T-helper 9 cell (primary cell): ENCODE measurements around the gene MIDN.
"Not testable (repeated sequence)": the region's sequence is repeated elsewhere in the genome, so short reads cannot be mapped to it uniquely, and the experiment has no call there.

Experiments used
- DNase-seq: peaks from one replicate; pipeline ENCODE4 v3.0.0-alpha.2; 2020

The MIDN gene

DNA sequence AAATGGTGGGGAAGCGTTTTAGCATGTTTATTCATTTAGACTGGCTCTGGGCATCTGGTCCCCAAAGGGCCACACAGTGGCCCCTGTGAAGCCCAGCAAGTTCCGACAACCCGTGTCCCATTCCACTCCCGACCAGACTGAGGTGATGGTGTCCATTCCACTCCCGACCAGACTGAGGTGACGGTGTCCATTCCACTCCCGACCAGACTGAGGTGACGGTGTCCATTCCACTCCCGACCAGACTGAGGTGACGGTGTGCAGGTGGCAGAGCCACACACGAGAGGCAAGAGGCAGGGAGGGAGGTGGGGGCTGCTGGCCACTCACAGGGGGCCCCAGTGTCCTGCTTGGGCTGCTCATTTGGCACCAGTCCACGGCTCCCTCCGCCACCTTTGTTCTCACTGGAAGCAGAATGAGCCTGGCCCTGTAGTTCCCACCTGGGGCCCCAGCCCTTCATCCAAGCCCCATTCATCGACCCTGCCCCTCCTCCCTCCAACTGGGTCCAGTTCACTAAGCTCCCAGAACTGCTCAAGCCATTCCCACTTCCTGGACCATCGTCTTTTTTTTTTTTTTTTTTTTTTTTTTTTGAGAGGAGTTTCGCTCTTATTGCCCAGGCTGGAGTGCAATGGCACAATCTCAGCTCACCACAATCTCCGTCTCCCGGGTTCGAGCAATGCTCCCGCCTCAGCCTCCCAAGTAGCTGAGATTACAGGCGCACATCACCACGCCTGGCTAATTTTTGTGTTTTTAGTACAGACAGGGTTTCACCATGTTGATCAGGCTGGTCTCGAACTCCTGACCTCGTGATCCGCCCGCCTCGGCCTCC is 1.9 kb upstream of the MIDN start:
- not testable (repeated sequence) for DNase-seq

DNA sequence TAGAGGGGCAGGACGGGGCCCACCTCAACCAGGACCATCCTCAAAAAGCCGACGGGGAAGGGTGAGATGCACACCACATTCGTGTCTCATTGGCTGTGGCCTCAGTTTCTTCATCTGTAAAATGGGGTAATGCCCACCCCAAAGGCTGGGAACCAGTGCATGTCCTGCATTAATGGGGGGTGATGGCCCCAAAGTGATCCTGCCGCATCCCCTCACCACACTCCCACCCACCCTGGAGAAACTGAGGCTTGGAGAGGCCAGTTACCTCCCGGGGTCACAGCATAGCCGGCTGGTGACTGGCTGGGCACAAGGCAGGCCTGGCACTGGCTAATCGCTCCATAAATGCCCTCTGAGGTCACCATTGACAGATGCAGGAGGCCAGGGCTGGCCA is 640 bp upstream of the MIDN start:
- DNase-seq, result no peak

DNA sequence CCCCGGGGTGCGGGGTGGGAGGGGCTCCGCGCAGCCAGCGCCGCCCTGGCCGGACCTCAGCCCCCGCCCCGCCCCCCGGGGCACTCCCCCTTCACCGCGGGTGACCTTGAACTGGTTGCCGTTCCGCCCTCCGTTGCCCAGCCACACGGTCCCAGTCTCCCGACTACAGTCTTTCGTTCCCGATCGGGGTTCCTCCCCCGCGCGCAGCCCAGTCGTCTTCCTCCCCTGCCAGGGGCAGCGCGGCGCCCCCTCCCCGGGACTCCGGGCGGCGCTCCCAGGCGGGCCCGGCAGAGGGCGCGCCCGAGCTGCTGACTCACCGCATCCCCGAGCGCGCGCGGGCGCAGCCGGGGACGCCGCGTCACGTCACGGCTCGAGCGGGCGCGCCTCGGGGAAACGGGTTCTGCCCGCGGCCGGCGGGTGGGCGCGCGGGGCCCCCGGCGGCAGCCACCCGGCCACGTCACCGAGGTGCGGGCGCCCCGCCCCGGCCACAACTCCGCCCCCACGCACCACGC is 459 bp downstream of the MIDN start:
- peak; percentile 83 for DNase-seq

DNA sequence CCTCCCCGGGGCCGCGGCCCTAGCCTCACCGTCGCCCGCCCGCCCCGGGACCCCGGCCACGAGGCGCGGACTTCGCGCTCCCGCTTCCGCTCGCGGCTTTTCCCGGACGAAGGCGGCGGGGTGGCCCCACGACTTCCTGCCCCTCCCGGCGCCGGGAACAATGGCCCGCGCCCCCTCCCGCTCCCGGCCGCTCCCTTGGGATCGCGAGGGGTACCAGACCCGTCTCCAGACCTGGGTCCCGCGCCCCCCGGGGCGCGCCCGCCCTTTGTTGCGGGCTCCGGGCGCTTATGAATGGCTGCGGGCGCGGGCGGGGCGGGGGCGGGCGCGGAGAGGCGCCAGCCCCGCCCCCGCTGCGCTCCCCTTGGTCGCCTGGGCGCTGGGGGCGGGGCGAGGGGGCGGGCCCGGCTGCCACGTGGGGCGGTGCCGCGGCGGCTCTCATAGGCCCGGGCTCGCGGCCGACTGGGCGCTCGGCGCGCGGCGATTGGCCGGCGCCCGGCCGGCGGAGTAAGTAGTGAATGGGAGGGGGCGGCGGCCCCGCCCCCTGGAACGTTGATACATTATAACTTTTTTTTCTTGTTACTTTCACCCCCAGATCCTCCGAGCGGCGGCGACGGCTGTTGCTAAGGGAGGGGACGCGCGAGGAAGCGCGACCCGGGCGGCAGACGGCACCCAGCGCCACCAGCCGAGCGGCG is 1.1 kb downstream of the MIDN start:
- DNase-seq, result peak; percentile 87

DNA sequence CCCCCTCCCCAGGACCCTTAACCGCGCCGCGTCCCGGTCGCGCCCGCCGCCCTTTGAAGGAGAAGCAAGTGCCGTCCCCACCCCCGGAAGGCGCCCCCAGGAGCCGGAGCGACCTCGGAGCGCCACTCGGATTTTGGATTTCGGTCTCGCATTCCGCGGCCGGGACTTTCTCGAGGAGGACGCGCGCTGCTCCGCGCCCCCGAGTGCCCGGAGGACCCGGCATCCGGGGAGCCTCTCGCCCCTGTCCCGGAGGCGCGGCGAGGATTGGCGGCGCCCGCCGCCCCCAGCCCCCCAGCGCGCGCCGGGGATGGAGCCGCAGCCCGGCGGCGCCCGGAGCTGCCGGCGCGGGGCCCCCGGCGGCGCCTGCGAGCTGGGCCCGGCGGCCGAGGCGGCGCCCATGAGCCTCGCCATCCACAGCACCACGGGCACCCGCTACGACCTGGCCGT is 1.6 kb downstream of the MIDN start:
- no peak for DNase-seq

DNA sequence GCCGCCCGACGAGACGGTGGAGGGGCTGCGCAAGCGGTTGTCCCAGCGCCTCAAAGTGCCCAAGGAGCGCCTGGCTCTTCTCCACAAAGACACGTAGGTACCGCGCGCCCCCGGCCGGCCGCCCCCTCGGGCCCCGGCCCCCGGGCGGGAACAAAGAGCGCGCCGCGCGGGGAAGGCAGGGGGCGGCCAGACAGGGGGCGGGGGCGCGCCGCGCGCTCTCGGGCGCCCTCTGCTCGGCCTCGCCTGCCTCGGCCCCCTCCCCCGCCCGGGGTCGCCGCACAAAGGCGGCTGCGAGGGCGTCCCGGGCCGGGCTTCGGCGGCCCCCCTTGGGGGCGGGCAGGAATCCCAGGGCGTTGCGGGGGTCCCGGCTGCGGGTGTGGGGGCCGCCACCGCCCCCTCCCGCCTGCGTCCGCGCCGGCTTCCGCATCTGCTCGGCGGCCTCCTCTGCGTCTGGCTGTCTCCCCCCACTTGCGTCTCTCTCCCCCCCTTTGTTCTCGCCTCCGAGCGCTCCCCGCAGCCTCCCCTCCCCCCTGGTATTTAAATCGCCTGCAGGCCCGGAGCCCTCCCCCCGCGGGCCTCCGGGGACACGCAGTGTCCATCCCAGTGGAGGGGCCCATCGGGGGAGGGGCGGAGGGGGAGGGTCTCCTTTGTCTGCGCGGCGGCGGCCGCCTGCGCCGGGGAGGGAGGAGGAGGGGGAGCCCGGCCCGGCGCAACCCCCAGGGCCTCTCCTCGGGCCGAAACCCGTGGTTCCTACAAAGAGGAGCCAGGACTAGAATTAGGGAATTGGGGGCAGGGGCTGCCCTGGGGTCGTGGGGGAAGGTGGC is 2.3 kb downstream of the MIDN start:
- peak; percentile 56 for DNase-seq

DNA sequence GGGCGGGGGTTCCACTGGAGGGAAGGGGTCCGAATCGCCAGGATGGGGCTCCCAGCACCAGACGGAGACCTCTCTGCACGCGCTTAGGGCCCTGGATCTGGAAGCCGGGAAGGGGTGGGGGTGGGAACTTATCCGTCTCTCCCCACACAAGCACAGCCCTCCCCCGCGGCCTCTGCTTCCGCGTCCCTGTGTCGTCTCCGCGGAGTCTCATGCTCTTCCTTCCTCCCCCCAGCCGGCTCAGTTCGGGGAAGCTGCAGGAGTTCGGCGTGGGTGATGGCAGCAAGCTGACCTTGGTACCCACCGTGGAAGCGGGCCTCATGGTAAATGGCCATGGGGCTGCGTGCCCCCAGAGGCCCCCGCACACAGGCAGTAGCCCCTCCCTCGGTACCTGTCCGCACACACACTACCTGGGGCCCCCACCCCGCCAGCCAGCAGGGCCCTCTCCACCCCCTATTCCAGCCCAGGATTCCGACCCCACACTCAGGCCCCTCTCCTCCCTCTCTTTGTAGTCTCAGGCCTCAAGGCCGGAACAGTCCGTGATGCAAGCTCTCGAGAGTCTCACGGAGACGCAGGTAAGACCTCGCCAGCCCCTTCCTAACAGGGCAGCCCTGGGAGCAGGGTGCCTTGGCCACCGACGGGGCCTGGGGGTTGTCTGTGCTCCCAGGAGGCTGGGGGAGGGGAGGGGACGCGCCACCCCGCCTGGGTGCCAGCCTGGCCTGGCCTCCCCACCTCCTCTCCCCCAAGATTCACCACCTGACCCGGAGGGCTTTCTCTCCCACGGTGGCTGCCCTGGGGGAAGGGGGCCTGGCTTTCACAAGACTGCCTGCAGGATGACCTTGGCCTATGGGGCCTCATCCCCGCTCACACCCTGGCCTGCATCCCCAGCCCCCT is 3.2 kb downstream of the MIDN start:
- peak; percentile 58 for DNase-seq

DNA sequence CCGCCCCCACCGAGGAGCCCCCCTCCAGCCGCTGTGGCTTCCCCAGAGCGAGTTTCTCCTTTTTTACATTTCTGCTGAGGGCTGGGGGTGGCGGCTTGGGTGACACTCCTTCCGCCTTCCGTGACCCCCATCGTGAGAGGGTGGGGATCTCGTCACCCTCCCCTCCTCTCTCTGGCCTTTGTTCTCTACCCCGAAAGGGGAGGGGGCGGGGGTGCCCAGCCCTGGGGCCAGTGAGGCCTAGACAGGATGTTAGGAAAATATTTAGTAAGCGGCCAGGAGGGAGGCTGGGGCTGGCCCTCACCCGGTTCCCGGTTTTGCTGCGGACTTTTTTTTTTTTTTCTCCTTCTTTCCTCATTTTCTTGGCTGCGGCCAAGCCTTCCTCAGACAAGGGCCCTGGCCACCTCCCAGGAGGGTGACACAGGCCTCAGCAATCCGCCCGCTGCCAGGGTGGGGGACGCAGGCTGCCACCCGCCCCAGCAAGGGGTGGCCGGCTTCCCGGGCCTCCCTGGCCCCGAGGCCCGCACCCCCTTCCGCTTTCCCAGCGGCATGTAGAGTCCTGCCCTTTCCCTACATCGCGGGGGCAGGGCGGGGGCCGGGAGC is 3.9 kb downstream of the MIDN start:
- no peak for DNase-seq

DNA sequence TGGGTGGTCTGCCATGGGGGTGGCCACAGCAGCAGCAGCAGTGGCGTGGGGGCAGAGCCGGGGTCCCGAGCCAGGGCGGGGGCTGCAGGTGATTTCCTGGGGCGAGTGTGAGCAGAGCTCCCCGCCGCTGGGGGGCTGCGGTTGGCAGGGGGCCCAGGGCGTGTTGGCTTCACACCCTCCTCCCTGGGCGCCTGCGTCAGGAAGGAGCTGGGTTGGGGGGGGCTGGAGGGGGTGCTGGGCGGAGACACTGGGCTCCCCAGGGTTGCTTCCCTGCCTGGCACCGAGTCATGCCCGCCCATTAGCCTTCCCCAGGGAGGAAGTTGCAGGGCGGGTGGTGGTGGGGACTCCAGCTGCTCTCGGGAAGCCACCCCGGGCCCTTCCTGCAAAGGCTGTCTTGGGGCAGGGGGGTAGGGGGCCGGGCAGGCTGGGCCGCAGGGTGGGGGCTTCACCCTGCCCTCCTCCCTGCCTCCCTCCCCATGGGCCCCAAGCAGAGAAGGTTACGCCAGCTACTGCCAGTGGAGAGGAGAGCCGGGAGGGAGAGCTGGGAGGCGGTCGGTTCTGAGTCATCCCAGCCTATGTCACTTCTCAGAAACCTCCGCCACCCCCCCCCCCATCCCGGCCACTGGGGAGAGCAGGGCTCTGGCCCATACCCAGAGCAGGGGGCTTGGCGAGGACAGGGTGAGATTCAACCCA is 4.6 kb downstream of the MIDN start:
- peak; percentile 69 for DNase-seq

DNA sequence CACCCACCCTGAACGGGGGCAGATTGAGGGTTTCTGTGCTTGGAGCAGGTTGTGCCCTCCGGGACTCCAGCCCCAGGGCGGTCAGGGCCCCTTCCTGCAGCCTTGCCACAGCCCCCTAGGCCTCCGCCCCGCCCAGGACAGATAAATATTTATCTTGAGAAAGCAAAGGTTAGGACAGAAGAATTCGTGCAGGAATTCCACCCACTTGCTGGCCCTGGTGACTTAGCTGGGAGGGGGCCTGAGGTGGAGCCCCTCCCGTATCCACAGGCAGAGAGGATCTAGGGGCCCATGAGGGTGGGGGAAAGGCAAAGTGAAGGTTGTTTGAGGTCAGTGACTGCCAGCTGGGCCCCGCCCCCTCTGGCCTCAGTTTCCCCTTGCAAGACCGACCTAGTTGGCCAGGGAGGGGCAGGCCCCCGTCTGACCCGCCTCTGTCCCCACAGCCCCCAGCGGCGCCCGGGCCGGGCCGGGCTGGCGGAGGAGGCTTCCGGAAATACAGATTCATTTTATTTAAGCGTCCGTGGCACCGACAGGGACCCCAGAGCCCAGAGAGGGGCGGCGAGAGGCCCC is 5.2 kb downstream of the MIDN start:
- DNase-seq, result no peak

DNA sequence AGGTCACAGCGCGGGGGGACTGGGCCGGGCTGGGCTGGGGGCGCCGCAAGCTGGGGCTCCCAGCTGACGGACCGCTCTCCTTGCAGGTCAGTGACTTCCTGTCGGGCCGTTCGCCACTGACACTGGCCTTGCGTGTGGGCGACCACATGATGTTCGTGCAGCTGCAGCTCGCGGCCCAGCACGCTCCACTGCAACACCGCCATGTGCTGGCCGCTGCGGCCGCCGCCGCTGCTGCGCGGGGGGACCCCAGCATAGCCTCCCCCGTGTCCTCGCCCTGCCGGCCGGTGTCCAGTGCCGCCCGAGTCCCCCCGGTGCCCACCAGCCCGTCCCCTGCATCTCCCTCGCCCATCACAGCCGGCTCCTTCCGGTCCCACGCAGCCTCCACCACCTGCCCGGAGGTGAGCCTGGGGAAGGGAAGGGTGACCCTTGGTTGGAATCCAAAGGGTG is 5.7 kb downstream of the MIDN start:
- DNase-seq, result no peak

DNA sequence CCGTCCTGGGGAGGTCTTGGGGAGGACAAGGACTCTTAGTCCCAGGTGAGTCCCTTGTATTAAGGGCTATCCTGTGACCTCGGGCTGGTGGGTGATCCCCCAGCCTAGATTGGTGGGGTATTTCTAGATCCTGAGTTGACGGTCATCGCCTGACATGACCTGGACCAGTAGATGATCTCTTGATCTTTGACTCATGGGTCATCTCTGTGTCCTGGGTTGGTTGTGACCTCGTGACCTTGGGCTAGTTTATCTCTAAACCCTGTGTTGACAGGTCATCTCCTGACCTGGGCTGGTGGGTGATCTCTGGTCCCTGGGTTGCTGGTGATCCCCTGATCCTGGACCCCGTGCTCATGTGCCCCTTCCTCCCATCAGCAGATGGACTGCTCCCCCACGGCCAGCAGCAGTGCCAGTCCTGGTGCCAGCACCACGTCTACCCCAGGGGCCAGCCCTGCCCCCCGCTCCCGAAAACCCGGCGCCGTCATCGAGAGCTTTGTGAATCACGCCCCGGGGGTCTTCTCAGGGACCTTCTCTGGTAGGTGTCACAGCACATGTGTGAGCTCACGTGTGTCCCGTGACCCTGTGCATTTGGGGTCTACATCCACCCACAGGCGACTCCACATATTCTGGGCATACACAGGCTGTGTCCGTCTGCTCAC is 6.3 kb downstream of the MIDN start:
- no peak for DNase-seq

DNA sequence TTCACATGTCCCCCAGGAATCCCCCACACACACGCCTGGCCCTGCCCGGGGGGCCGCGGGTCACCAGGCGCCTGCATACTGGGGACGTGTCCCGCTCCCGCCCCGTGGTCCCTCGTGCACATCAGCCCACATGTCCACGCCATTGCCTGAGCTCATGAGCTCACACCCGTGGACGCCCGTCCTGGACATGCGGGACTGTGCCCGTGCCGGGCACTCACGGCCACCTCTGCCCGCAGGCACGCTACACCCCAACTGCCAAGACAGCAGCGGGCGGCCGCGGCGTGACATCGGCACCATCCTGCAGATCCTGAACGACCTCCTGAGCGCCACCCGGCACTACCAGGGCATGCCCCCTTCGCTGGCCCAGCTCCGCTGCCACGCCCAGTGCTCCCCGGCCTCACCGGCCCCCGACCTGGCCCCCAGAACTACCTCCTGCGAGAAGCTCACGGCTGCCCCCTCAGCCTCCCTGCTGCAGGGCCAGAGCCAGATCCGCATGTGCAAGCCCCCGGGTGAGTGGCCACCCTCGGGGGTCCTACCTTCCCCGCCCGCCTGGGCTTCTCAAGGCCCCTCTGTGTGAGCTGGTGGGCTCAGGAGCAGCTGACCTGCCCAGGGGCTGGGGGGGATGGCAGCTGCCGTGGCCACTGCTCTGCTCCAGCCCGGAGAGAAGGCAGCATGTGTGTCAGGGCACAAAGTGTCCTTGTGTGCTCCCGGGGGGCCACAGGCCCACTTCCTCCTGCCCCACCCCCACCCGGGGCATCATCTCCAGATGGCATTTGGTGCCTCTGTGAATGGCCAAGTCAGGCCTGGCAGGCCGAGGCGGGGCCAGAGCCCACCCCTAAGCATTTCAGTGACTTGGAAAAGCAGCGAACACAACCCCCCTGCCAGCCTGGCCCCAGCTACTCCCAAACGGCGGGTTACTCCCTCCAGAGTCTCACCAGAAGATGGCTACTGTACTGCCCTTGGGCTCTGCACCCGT is 7.1 kb downstream of the MIDN start:
- DNase-seq, result no peak

DNA sequence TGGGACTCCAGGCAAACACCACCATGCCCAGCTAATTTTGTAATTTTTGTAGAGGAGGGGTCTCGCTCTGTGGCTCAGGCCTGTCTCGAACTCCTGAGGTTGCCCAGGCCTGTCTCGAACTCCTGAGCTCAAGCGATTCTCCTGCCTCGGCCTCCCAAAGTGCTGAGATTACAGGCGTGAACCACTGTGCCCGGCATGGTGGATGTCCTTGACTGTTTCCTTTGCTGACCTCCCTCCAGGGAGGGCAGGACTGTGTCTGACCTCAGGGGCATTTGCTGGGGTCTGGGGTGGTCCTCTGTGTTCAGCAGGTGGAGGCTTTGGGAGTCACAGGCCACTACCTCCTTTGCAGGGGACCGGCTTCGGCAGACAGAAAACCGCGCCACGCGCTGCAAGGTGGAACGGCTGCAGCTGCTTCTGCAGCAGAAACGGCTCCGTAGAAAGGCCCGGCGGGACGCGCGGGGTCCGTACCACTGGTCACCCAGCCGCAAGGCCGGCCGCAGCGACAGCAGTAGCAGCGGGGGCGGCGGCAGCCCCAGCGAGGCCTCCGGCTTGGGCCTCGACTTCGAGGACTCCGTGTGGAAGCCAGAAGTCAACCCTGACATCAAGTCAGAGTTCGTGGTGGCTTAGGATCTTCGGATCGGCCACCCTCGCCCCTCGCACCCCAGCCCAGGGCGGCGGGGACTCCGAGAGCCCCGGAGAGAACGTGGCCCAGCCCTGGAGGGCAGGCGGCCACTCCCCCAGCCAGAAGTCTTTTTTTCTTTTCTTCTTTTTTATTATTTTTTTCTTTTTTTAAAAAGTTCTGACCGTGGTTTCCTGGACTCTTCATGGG is 8.5 kb downstream of the MIDN start:
- DNase-seq, result no peak

DNA sequence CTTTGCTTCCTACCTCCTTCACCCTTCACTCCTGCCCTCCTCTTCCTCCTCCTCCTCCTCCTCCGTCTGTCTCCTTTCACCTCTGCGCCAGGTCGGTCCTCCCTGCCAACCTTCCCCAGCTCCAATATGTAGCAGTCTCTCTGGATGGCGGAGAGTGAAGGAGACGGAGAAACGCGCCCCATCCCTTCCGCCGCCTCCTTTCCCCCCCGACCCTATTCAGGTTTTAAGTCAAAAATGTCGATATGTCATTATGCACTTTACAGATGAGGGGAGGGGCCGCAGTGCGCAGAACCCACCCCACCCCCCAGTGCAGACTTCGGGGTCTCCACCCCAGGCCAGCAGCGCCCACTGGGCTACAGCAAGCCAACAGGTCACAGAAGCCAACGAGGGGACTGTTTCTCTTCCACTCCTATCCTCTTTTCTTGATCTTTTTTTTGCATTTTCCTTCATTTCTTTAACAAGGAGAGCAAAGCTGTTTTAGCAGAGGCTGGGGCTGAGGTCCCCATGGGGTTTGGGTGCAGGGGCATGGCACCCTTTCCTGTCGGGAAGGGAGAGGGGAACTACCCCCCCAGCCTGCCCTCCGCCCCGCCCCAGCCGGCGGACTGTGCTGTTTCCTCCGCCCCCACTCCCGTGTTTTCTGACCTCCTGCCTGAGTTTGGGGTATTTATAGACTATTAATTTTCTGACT is 9.2 kb downstream of the MIDN start:
- DNase-seq, result no peak

DNA sequence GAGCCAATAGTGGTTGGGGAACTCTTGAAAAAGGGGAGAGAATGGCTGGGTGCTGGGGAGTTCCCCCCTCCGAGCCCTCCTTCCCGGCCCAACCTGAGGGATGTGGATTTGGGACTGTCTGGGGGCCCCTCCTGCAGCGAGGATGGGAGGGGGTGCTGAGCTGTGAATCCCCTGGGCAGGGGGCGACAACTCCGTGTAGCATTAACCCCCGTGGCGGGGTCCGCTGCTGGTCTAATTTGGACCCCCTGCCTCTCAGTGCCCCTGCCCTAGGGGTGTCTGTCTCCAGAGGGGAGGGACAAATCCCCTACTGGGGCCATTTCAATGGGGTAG is 9.7 kb downstream of the MIDN start:
- DNase-seq, result no peak

DNA sequence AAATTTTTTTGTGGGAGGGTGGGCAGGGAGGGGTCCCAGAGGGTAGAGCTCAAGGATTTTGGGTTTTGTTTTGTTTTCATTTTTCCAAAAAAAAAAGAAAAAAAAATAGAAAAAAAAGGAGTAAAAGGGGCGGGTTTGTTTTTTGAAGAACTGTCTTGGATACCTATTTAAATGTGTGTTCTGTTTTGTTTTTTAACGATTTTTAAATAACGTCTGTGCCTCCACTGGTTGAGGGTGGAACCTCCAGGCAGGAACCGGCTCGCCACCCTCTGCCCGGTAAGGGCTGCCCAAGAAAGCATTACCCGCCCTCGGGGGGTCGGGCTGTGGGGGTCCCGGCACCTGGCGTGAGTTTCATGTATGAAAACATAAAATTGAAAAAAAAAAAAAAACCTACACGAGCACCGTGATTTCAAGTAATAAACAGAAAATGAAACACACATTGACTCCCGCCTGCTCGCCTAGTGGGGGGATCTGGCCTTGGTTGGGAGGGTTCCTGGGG is 10.4 kb downstream of the MIDN start:
- no peak for DNase-seq
